GM12878 (cell line): ENCODE measurements around the gene CTNNA2. TPM values are rescaled to one million over a fixed set of nuclear protein-coding genes. Genes with fewer than 3 reads are reported as not detected.

Source experiments
- ATAC-seq: fragments of 200-7000 bp; cut with Tn5 transposase; 3 replicates; pipeline ENCODE4 v1.9.1; 2020; ENCODE audit warnings: mild to moderate bottlenecking, moderate library complexity
- BruUV-seq: library from RNA; stranded (reverse); fragments of 400-500 nt; replicated peaks from 2 replicates; lab custom pipeline; 2021; lab: Mats Ljungman, UMichigan
- CTCF ChIA-PET: fragments of 300-600 bp; sonication (Branson Sonifier 250); formaldehyde crosslinking; extraction: SDS; loops from one replicate; lab custom pipeline; 2021; ENCODE audit warnings: inconsistent platforms; lab: Yijun Ruan, JAX
- POLR2A ChIA-PET: fragments of 350-600 bp; formaldehyde crosslinking; extraction: SDS; loops from one replicate; lab custom pipeline; 2021; ENCODE audit warnings: inconsistent platforms; lab: Charles Lee
- RAD21 ChIA-PET: fragments of 300-600 bp; sonication (Branson Sonifier 250); formaldehyde crosslinking; loops from one replicate; lab custom pipeline; 2023; ENCODE audit warnings: antibody characterized with exemption; ENCODE audit not compliant: unreplicated experiment; lab: Charles Lee
- SMC1A ChIA-PET: fragments of 300-600 bp; sonication (Branson Sonifier 250); formaldehyde crosslinking; loops from one replicate; lab custom pipeline; 2023; ENCODE audit not compliant: unreplicated experiment, uncharacterized antibody; lab: Charles Lee
- DNase-seq: peaks from one replicate; pipeline ENCODE4 v3.0.0-alpha.2; 2011; ENCODE audit warnings: low read depth, low spot score
- FAIRE-seq: peaks from 3 replicates; lab custom pipeline; 2011; peaks lifted over from hg19 to GRCh38; lab: Jason Lieb, UNC
- H2AFZ ChIP-seq: 2 replicates; pipeline ENCODE4 v1.6.0; 2011; ENCODE audit warnings: low read depth, low read length, control low read depth; ENCODE audit not compliant: control insufficient read depth
- H3K27ac ChIP-seq: 2 replicates; pipeline ENCODE4 v1.5.1; 2011; ENCODE audit warnings: control low read depth; ENCODE audit not compliant: control insufficient read depth, insufficient read depth
- H3K27me3 ChIP-seq, 2 experiments: replicated peaks in 1 of 2; 2 replicates each; pipeline versions ENCODE4 v1.6.0 to v1.6.1; 2011; ENCODE audit warnings: low read length in 1 of 2; ENCODE audit not compliant: control insufficient read depth in 2 of 2, insufficient read depth in 2 of 2
- H3K36me3 ChIP-seq, 2 experiments: 2 replicates each; pipeline ENCODE4 v1.5.1; 2011; ENCODE audit warnings: low read length in 1 of 2; ENCODE audit not compliant: control insufficient read depth in 2 of 2, insufficient read depth in 2 of 2
- H3K4me1 ChIP-seq: 2 replicates; pipeline ENCODE4 v1.6.1; 2011; ENCODE audit warnings: mild to moderate bottlenecking, low read length, moderate library complexity, mixed read lengths; ENCODE audit not compliant: control insufficient read depth, insufficient read depth
- H3K4me2 ChIP-seq: 2 replicates; pipeline ENCODE4 v1.6.0; 2011; ENCODE audit warnings: control low read depth; ENCODE audit not compliant: control insufficient read depth, insufficient read depth
- H3K4me3 ChIP-seq: fragments of 200-600 bp; sonication (generic); 2 replicates; pipeline ENCODE4 v1.5.1; 2016
- H3K79me2 ChIP-seq: 2 replicates; pipeline ENCODE4 v1.6.0; 2011; ENCODE audit warnings: low read length; ENCODE audit not compliant: control insufficient read depth, insufficient read depth
- H3K9ac ChIP-seq: 2 replicates; pipeline ENCODE4 v1.8.0; 2011; ENCODE audit warnings: low read length, control low read depth, mixed read lengths; ENCODE audit not compliant: control insufficient read depth, insufficient read depth
- H3K9me3 ChIP-seq: replicated peaks from 3 replicates; pipeline ENCODE4 v1.5.1; 2011; ENCODE audit warnings: mild to moderate bottlenecking, low read length; ENCODE audit not compliant: control insufficient read depth, insufficient read depth
- H4K20me1 ChIP-seq: 2 replicates; pipeline ENCODE4 v1.6.0; 2011; ENCODE audit not compliant: control insufficient read depth, insufficient read depth
- CREM ChIP-seq: IDR thresholded peaks from 2 replicates; pipeline ENCODE4 v1.6.1; 2014; ENCODE audit warnings: antibody characterized with exemption, low read depth
- FOS ChIP-seq: IDR thresholded peaks from 3 replicates; pipeline ENCODE4 v1.6.1; 2011; ENCODE audit warnings: borderline replicate concordance; ENCODE audit not compliant: insufficient read length; ENCODE audit errors: extremely low read depth
- FOXK2 ChIP-seq: fragments of 450-650 bp; IDR thresholded peaks from 2 replicates; pipeline ENCODE4 v1.6.1; 2017; ENCODE audit warnings: mild to moderate bottlenecking, moderate library complexity
- IKZF2 ChIP-seq, 2 experiments: fragments of 450-650 bp; IDR thresholded peaks; 2 replicates each; pipeline ENCODE4 v1.6.1; 2017; ENCODE audit warnings: mild to moderate bottlenecking in 2 of 2, moderate library complexity in 2 of 2
- MTA2 ChIP-seq: fragments of 450-650 bp; IDR thresholded peaks from 2 replicates; pipeline ENCODE4 v1.6.1; 2016; ENCODE audit warnings: low read depth, mild to moderate bottlenecking, moderate library complexity
- MTA3 ChIP-seq: IDR thresholded peaks from 2 replicates; pipeline ENCODE4 v1.6.1; 2012; ENCODE audit warnings: low read length, inconsistent platforms, borderline replicate concordance
- MYC ChIP-seq: IDR thresholded peaks from 2 replicates; pipeline ENCODE4 v1.6.1; 2011; ENCODE audit warnings: mild to moderate bottlenecking, low read length, moderate library complexity, inconsistent platforms; ENCODE audit not compliant: insufficient read depth, insufficient replicate concordance, insufficient read length, severe bottlenecking
- PAX8 ChIP-seq: fragments of 450-650 bp; IDR thresholded peaks from 2 replicates; pipeline ENCODE4 v1.6.1; 2017; ENCODE audit warnings: mild to moderate bottlenecking, moderate library complexity
- POU2F2 ChIP-seq: IDR thresholded peaks from 3 replicates; pipeline ENCODE4 v1.6.1; 2011; ENCODE audit warnings: low read depth, mild to moderate bottlenecking, low read length, borderline replicate concordance
- SIX5 ChIP-seq: IDR thresholded peaks from 2 replicates; pipeline ENCODE4 v1.6.1; 2011; ENCODE audit warnings: mild to moderate bottlenecking, low read depth, low read length, moderate library complexity; ENCODE audit not compliant: severe bottlenecking
- SPI1 ChIP-seq: IDR thresholded peaks from 2 replicates; pipeline ENCODE4 v1.6.1; 2011; ENCODE audit warnings: low read depth, mild to moderate bottlenecking, low read length, moderate library complexity, borderline replicate concordance; ENCODE audit not compliant: insufficient read depth
- SUPT20H ChIP-seq: IDR thresholded peaks from 2 replicates; pipeline ENCODE4 v1.6.1; 2011; ENCODE audit warnings: low read depth, mild to moderate bottlenecking, low read length, moderate library complexity, borderline replicate concordance; ENCODE audit not compliant: control insufficient read depth
- TAF1 ChIP-seq: IDR thresholded peaks from 2 replicates; pipeline ENCODE4 v1.6.1; 2011; ENCODE audit warnings: mild to moderate bottlenecking, low read depth, low read length, borderline replicate concordance
- ZNF207 ChIP-seq: fragments of 450-650 bp; IDR thresholded peaks from 2 replicates; pipeline ENCODE4 v1.6.1; 2014; ENCODE audit warnings: antibody characterized with exemption, mild to moderate bottlenecking, borderline replicate concordance
- ZNF274 ChIP-seq: IDR thresholded peaks from one replicate; pipeline ENCODE4 v1.8.0; 2011; ENCODE audit not compliant: insufficient read length, insufficient read depth
- ZNF384 ChIP-seq: IDR thresholded peaks from 2 replicates; pipeline ENCODE4 v1.6.1; 2012; ENCODE audit warnings: low read depth, mild to moderate bottlenecking, low read length, improper control_type of control experiment, borderline replicate concordance
- WGBS: methylation state at CpG from one replicate; pipeline ENCODE4 v1.1.6; 2016; ENCODE audit warnings: low lambda C conversion rate; ENCODE audit not compliant: insufficient replicate concordance, insufficient coverage; ENCODE audit errors: missing lambda C conversion rate; 5-methylcytosine and 5-hydroxymethylcytosine counted together
- in situ Hi-C: fragments of 300-500 bp; cut with MboI; formaldehyde crosslinking; loops from 9 replicates; pipeline ENCODE4 v1.14.3; 2018; ENCODE audit warnings: mixed read lengths
- intact Hi-C: fragments of 100-400 bp; cut with micrococcal nuclease; formaldehyde crosslinking; loops from one replicate; pipeline ENCODE4 v1.14.2; 2022; ENCODE audit not compliant: unreplicated experiment
- polyA plus RNA-seq, 11 experiments: library from polyadenylated mRNA; depleted of rRNA in 4 of 11; unstranded in 6 of 11; stranded (reverse) in 5 of 11; fragments of >200 nt; fragmentation: Nextera tagmentation in 4 of 11; fragmentation: Illumina TruSeq in 1 of 11; extraction: Ambion mirVana in 4 of 11; extraction: Trizol in 1 of 11; gene quantifications; 1 replicate in 1 of 11; 2 replicates in 10 of 11; pipeline versions ENCODE4 v1.2.1 to v1.2.3, GENCODE V29; 2011 to 2016; ENCODE audit warnings: inconsistent platforms in 2 of 11, missing spikeins in 2 of 11, low read depth in 1 of 11
- total RNA-seq, 4 experiments: library from RNA; depleted of rRNA in 3 of 4; stranded (reverse); fragments of >200 nt in 3 of 4; fragmentation: Illumina TruSeq in 1 of 4; extraction: Trizol in 1 of 4; gene quantifications; 2 replicates each; pipeline versions ENCODE4 v1.2.1 to v1.2.3, GENCODE V29; 2013 to 2021
- TF ChIP-seq, protein P1 (sequence below): fragments of 450-650 bp; IDR thresholded peaks from 2 replicates; pipeline ENCODE4 v1.6.1; 2016; ENCODE audit warnings: mild to moderate bottlenecking
- TF ChIP-seq, protein P2 (sequence below): fragments of 450-650 bp; IDR thresholded peaks from 2 replicates; pipeline ENCODE4 v1.6.1; 2017; ENCODE audit warnings: low read depth, mild to moderate bottlenecking, moderate library complexity
- TF ChIP-seq, protein P3 (sequence below): fragments of 450-650 bp; formaldehyde crosslinking; IDR thresholded peaks from 2 replicates; pipeline ENCODE4 v1.4.0; 2022; ENCODE audit warnings: mild to moderate bottlenecking, moderate library complexity

CTNNA2 gene
- total and polyA plus RNA-seq, 10 of the 15 experiments (the other 5 are each of a cell fraction or from before 2014, with no cell fraction given) = 2.4 to 36.2 (median 6.6) TPM

DNA sequence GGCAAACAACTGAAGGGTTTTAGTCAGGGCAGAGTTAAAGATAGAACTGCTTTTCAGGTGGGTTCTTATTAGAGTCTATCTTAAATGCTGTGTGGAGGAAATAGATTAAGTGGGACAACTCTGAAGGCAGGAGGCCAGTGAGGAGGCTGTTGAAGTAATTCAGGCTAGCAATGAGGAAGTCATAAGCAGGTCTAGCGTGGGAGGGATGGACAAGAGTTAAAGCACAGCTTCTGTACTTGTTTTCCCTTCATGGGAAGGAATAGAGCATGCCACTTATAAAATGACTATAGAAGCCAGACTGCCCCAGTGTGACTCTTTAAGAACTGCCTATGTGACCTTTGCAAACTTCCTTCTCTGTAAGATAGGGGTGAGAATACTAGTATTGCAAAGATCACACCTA, 993.7 kb downstream of the CTNNA2 start:
- Histone ChIP-seq H2AFZ (no peak overlapping the region), H3K27me3 (no peaks in the 10 kb centered on the region), H3K9ac (no peak overlapping the region), H3K27ac (no peak overlapping the region), H3K4me2 (no peak overlapping the region), H4K20me1 (no peaks in the 10 kb centered on the region), H3K9me3 (no peaks in the 10 kb centered on the region; the same call in 2 of the 3 replicates), H3K4me1 (no peaks in the 10 kb centered on the region), H3K4me3 (no peak overlapping the region), H3K36me3 (no peaks in the 10 kb centered on the region), H3K79me2 (no peaks in the 10 kb centered on the region)
- peak; percentile 62 for ATAC-seq
- 0% methylated on average over 1 of the region's 1 CpG for WGBS
- RAD21 ChIA-PET = interaction anchor here (0.6 to 16.2 kb wide), 5 partner anchors 18 to 40 kb away, joined by 3 to 556 read pairs (median 5); no protein-coding TSS in a partner anchor
- DNase-seq = no peak
- intact Hi-C loops (no loop called here), in situ Hi-C loops (no loop called here)
- POLR2A ChIA-PET = interaction anchor here (1.4 to 15.2 kb wide), 4 partner anchors 17 to 39 kb away, joined by 4 to 319 read pairs (median 21); no protein-coding TSS in a partner anchor
- SMC1A ChIA-PET = interaction anchor here (1.5 to 16.1 kb wide), 6 partner anchors 8 to 180 kb away, joined by 3 to 559 read pairs (median 184); no protein-coding TSS in a partner anchor
- no peak for FAIRE-seq
- TF ChIP-seq TAF1 (no peak), ZNF384 (no peak), IKZF2 (IDR thresholded peaks at IDR 0.05) (0 out of 4 replicates have a peak, but pooled peaks of 1 of the 2 experiments have one; percentile 9), FOS (no peak), SPI1 (peak; percentile 48; the same call in 1 of the 2 replicates), FOXK2 (no peak), MTA3 (no peak), SIX5 (no peak), MYC (no peak), MTA2 (0 out of 2 replicates have a peak, but pooled peaks have one; percentile 16), PAX8 (no peak), ZNF274 (no peak), SUPT20H (no peak), CREM (no peak), ZNF207 (no peak), POU2F2 (no peak)
- TF ChIP-seq, protein P1, sequence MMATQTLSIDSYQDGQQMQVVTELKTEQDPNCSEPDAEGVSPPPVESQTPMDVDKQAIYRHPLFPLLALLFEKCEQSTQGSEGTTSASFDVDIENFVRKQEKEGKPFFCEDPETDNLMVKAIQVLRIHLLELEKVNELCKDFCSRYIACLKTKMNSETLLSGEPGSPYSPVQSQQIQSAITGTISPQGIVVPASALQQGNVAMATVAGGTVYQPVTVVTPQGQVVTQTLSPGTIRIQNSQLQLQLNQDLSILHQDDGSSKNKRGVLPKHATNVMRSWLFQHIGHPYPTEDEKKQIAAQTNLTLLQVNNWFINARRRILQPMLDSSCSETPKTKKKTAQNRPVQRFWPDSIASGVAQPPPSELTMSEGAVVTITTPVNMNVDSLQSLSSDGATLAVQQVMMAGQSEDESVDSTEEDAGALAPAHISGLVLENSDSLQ = no peak
- TF ChIP-seq, protein P2, sequence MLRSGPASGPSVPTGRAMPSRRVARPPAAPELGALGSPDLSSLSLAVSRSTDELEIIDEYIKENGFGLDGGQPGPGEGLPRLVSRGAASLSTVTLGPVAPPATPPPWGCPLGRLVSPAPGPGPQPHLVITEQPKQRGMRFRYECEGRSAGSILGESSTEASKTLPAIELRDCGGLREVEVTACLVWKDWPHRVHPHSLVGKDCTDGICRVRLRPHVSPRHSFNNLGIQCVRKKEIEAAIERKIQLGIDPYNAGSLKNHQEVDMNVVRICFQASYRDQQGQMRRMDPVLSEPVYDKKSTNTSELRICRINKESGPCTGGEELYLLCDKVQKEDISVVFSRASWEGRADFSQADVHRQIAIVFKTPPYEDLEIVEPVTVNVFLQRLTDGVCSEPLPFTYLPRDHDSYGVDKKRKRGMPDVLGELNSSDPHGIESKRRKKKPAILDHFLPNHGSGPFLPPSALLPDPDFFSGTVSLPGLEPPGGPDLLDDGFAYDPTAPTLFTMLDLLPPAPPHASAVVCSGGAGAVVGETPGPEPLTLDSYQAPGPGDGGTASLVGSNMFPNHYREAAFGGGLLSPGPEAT = peak; percentile 27; the same call in 1 of the 2 replicates
- TF ChIP-seq, protein P3, sequence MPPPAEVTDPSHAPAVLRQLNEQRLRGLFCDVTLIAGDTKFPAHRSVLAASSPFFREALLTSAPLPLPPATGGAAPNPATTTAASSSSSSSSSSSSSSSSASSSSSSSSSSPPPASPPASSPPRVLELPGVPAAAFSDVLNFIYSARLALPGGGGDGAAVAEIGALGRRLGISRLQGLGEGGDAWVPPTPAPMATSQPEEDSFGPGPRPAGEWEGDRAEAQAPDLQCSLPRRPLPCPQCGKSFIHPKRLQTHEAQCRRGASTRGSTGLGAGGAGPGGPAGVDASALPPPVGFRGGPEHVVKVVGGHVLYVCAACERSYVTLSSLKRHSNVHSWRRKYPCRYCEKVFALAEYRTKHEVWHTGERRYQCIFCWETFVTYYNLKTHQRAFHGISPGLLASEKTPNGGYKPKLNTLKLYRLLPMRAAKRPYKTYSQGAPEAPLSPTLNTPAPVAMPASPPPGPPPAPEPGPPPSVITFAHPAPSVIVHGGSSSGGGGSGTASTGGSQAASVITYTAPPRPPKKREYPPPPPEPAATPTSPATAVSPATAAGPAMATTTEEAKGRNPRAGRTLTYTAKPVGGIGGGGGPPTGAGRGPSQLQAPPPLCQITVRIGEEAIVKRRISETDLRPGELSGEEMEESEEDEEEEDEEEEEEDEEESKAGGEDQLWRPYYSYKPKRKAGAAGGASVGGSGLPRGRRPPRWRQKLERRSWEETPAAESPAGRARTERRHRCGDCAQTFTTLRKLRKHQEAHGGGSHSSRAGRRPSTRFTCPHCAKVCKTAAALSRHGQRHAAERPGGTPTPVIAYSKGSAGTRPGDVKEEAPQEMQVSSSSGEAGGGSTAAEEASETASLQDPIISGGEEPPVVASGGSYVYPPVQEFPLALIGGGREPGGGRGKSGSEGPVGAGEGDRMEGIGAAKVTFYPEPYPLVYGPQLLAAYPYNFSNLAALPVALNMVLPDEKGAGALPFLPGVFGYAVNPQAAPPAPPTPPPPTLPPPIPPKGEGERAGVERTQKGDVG = no peak
- CTCF ChIA-PET = interaction anchor here (1.0 to 14.8 kb wide), 4 partner anchors 9 to 181 kb away, joined by 3 to 440 read pairs (median 125); no protein-coding TSS in a partner anchor
- no TSS peak for BruUV-seq
